Kasumi-1 (cell line): ENCODE results near the gene RTN1.
A peak's percentile ranks its signal among the peaks of the same experiment; 100 is the strongest.

Experiments
- DNase-seq, 2 experiments: peaks; one replicate each; lab custom pipeline; 2025; lab: John Stamatoyannopoulos, UW

Gene RTN1

DNA sequence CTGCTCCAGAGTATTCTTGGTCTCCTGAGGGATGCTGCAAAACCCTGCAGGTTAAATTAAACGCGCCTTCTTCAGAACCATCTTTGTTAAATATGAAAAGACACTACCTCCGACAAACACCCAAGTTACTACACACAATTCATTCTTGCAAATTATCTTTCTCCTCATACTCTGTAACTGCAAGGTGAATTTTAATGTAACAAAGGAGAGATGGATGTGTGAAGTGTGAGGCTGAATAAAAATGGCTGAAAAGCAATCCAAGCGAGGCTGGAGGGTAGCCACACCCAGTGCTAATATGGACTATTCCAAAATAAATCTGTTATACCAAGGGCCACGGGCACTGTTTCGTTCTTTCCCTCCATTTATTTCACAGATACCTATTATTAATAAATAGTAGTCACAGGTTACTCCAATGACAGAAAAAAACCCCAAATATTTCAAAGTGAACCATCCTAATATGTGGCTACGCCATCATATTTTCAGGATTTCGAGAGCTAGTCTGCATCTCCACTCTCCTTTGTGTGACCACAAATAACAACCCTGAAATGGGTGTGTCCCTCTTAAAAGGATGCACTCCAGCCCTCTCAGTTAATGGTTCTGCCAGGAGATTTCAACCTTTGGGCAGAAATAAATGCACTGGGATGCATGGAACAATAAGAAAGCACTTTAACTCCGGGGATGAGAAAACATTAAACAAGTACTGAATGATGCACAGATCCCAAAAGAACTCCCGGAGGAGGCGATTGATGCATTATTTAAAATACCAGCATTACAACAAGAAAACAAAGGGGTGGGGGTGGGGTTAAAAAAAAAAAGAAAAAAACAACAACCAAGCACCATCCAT, 240.9 kb downstream of the RTN1 start:
- DNase-seq = no peak

- no peak for DNase-seq
These were observed 243.5 kb downstream of the RTN1 start for GRCh38 chr14:59627011-59627520.

- DNase-seq = no peak
These were observed 247.9 kb downstream of the RTN1 start for GRCh38 chr14:59622631-59623030.

- no peak for DNase-seq
These were observed 251.5 kb downstream of the RTN1 start for GRCh38 chr14:59619061-59619460.

- no peak for DNase-seq
These were observed 269.5 kb downstream of the RTN1 start for GRCh38 chr14:59601056-59601455.

DNA sequence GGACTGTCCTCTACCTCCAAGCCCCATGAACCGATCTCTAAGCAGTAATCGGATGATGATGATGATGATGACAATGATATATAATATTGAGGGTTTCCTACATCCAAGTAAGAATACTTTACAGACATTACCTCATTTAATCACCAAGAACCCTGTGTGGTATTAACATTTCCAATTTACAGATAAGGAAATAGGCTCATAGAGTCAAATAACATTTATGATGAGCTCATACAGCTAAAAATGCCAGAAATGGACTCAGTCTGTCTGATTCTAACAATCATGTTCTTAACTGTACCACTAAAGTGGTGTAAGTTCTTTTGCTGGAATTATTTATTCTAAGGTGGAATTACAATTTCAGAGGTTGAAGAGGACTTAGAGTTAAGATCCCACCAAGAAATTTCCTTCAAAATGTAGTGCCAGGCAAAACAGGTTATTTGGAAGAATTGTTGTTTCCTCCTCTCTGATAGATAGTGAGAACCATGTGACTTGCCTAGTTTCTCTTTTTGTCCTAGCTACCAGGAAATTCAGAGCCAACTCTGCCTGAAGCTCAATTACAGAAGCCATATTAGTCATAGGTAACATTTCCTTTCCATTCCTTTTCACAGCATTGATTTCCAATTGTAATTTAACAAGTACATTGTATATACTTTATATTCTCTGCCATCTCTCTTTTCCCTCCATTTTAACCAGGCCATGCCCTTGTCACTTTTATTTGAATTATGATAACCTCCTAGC, 270.2 kb downstream of the RTN1 start:
- no peak for DNase-seq

DNA sequence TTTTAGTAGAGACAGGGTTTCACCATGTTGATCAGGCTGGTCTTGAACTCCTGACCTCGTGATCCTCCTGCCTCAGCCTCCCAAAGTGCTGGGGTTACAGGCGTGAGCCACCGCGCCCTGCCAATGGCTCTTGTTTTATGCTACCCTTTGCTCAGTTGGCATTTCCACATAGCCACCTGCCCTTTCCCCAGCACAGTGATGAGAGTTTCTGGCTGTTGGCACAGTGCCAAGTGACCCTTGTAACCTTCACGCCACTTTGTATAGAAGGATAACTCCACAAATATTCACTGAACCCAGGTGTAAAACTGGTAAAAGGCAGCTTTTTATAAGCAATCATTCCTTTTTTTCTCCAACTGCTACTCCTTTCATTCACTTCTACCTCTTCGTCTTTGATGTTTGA, 275.5 kb downstream of the RTN1 start:
- no peak for DNase-seq

- no peak for DNase-seq
These were observed 278.8 kb downstream of the RTN1 start for GRCh38 chr14:59591641-59592370.

DNA sequence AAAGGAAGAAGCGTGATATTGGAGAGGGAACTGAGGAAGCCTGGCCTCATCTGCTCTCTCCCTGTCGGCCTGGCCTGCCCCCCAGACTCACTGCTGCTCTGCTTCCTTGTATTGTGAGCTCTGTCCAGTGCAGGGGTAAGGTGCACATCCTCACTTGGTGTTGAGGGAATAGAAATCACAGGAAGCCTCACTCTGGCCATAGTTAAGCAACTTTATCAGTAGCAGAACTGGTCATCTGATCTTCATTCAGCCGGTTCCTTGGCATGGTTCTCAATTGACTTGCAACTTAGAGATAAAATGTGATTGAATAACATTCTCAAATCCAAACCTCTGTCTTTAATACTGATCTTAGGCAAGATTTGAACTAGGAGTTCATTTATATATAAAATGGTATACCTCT, 282.5 kb downstream of the RTN1 start:
- no peak for DNase-seq

DNA sequence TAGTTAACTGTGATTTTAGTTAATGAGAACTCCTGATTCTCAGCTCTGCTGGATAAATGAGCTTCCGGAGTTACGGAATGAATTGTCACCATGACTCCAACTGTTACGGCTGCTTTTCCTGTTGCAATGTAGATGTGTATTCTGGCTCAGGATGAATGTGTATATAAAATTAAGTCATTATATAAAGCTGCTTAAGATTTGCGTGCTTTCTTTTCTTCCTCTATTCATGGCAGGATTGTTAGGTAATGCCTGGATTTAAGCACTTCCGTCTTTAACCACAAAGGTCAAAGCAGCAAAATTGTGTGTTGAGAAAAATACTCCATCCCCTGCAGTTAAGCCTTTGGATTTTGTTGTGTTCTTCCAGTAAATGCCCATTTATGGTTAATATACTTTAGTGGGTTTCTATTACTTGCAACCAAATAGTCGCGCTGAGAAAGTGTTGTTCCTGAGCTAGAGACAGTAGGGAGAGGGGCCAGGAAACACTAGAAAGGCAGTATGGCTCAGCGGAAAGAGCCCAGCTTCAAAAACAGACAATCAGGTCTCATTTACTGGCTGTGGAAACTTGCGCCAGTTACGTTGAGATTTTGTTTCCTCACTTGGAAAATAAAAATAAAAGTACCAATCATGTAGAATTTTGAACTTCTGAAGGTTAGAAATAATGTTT, 284.6 kb downstream of the RTN1 start:
- peak; percentile 13 to 37 for DNase-seq

DNA sequence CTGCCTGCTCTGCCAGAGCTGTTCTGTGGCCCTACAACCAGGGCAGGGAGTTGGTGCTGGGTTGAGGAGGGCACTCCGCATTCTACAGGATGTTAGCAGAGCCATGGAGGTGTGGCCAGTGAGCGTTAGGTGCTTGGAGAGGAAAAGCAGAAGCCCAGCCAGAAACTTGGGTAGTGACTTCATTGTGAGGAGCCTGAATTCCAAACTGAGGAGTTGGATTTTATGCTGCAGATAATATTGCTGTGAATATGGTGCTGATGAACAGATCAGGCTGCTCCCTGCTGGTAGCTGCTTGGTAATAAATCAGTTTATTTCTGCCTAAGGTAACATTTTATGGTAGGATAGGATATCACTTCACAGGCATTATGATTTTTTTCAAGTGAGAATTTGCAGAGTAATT, 286.8 kb downstream of the RTN1 start:
- DNase-seq = peak in 1 of 2 experiments; percentile 4

GRCh38 chr14:59582845-59583509, 287.6 kb downstream of the RTN1 start:
- peak; percentile 24 to 26 for DNase-seq

DNA sequence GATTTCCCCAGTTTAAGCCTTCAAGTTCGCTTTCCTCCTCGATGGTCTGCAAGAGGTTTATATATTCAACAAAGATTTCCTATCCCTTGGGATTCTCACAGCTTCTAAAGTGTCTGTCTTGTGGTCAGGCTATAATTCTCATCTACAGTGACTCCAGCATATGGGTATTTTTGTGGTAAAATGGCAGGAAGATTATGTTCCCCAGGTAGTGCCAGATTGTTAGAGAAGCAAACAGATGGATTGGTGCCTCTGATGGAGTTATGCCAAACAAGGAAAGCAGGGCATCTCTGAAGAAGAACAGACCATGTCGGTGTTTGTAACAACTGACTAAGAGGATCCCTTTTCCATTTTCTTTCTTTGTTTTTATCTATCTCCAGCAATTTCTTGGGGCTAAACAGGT, 288.4 kb downstream of the RTN1 start:
- DNase-seq = no peak

- no peak for DNase-seq
These were observed 289.7 kb downstream of the RTN1 start for GRCh38 chr14:59580911-59581310.

DNA sequence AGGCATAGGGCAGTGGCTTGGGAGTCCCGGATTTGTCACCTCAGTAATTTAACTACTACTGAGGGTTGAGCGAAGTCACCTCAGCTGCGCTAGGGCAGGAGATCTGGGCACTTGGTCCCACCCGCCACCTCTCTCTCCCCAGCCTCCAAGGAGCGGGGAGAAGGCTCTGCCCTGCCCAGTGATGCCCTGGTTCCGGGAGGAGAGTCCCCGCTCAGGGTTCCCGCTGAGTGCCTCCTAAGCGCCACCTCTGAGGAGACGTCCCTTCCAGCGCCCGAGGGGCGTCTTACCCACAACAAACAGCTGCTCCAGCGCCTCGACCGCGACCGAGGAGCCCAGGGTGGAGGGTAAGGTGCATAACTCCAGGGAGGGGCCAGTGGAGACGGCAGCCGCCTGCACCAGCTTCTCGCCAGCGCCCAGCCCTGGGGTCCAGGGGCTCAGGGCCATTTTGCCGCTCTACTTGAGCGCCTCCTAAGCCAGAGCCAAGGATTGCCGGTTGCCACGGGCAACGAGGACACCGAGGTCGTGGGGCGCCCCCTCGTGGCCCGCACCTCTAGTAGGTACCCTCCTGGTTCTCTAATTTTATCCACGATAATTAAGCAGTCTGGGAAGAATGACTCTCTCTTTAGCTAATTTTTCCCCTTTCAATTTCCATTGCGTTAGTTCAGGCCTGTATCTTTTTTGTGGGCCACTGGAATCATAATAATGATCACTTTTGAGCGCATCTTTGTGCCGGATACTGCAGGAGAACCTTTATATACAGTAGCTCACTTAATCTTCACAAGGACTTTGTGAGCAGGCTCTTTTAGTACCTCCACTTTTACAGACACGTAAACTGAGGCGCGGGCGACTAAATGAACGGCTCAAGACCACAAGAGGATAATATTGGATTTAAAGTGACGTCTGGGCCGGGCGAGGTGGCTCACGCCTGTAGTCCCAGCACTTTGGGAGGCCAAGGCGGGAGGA, 294.0 kb downstream of the RTN1 start, which contains the start of gene CCDC175:
CCDC175 (minus strand) TSS at position 481 of the 963 bp plus-strand sequence; CDS start at position 444, 37 bp downstream.
- DNase-seq = peak; percentile 80 to 85

DNA sequence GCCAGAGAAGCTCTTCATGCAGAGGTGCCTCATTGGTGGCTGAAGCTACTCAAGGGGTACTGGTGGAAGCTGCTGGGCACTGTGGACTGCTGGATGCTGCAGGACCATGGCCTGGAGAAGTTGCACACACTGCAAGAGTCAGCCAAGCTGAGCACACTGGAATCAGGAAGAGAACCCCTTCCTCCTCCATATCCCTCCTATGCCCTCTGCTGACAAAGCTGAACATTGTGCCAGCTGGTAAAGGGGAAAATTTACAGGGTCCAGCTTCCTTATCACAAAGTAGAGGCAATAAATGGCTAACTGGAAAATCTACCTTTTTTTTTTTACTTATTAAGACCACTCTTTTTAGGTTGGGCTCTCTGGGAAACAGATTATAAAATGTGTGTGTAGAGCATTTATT, 300.5 kb downstream of the RTN1 start:
- DNase-seq = peak; percentile 51 to 62

DNA sequence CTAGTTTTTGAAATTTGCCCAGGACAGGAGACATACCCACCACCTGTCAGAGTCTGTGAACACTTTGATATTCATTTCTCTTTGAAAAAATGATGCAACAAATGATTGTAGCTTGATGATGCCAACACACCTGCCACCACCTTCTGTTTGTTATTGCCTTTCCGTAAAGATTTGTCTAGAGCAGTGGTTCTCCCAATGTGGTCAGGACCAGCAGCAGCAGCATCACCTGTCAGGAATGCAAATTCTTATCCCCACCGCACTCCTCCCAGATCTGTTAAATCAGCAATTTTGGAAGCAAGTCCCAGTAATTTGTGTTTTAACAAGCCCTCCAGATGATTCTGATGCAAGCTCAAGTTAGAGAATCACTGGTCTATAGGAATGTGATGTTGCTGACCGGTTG, 303.9 kb downstream of the RTN1 start:
- no peak for DNase-seq

- no peak for DNase-seq
These were observed 304.3 kb downstream of the RTN1 start for GRCh38 chr14:59566296-59566695.

DNA sequence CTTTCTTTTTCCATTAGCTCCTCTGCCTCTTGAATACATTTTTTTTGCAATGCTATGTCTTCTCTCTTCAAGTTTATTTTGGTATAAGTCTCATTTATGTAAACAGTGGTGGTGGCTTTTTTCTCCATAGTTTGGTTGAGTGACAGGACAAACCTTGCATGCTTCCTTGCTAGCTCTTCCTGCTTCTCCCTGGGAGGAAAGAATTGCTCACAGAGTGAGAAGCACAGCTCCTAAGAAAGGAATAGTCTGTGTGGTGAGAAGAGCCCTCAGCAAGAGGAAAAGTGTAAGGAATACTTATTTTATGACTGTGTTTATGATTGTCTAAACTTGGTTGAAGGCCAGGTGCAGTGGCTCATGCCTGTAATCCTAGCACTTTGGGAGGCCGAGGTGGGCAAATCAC, 305.5 kb downstream of the RTN1 start:
- no peak for DNase-seq

DNA sequence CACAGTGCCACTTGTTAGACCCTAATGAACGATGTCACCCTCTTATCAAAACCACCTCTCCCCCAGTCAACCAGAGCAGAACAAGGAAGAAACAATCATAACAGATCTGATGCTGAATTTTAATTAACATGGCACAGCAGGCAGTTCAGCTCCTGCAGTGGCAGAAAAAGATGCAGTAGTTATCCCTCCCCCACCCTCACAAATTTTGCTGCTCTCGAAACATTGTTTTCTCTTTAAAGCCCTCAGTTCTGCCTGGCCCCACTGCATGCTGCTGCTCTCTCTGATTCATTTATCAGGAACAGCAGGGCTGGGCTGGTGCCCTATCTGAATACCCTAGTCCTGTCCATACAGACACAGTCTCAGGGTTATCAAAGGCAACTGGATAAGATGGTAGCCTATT, 306.2 kb downstream of the RTN1 start:
- DNase-seq = no peak
